ENCODE data around the gene SNX5.
A peak's percentile ranks its signal among the peaks of the same experiment; 100 is the strongest.
"Not testable (repeated sequence)": the region's sequence is repeated elsewhere in the genome, so short reads cannot be mapped to it uniquely, and the experiment has no call there.

Gene SNX5

GRCh38 chr20:17960927-17961586 is 7.5 kb downstream of the SNX5 start:
- TF ChIP-seq CTCF (IDR thresholded peaks at IDR 0.05; ENCODE audit: borderline replicate concordance, insufficient read depth, low read depth, low read length): no peak
- peak overlapping the region; percentile 3 for H3K4me3 ChIP-seq (ENCODE audit: low read depth, low read length)

- not testable (repeated sequence) for H3K4me3 ChIP-seq (ENCODE audit: low read depth, low read length)
Measured at GRCh38 chr20:17960400-17960885, 8.2 kb downstream of the SNX5 start.

GRCh38 chr20:17959257-17959627 is 9.4 kb downstream of the SNX5 start:
- TF ChIP-seq CTCF (IDR thresholded peaks at IDR 0.05; ENCODE audit: borderline replicate concordance, insufficient read depth, low read depth, low read length): no peak
- H3K4me3 ChIP-seq (ENCODE audit: low read depth, low read length): no peak overlapping the region

GRCh38 chr20:17958373-17959256 is 10.0 kb downstream of the SNX5 start:
- TF ChIP-seq CTCF (IDR thresholded peaks at IDR 0.05; ENCODE audit: borderline replicate concordance, insufficient read depth, low read depth, low read length): no peak
- H3K4me3 ChIP-seq (ENCODE audit: low read depth, low read length): no peak overlapping the region

GRCh38 chr20:17957505-17958363 is 10.9 kb downstream of the SNX5 start:
- no peak for TF ChIP-seq CTCF (IDR thresholded peaks at IDR 0.05; ENCODE audit: borderline replicate concordance, insufficient read depth, low read depth, low read length)
- H3K4me3 ChIP-seq (ENCODE audit: low read depth, low read length): no peak overlapping the region

GRCh38 chr20:17956099-17956685 is 12.4 kb downstream of the SNX5 start:
- TF ChIP-seq CTCF (IDR thresholded peaks at IDR 0.05; ENCODE audit: borderline replicate concordance, insufficient read depth, low read depth, low read length): no peak
- no peak overlapping the region for H3K4me3 ChIP-seq (ENCODE audit: low read depth, low read length)

- TF ChIP-seq CTCF (IDR thresholded peaks at IDR 0.05; ENCODE audit: borderline replicate concordance, insufficient read depth, low read depth, low read length): no peak
- H3K4me3 ChIP-seq (ENCODE audit: low read depth, low read length): no peak overlapping the region
Measured at GRCh38 chr20:17955302-17955701, 13.3 kb downstream of the SNX5 start.

Data from GM12875 (cell line).